CD4-positive, alpha-beta T cell treated with Interferon alpha-2 for 1 hour (primary cell): ENCODE results near the gene NCAPH2.

ENCODE experiments used
- DNase-seq, 2 donors: peaks; one replicate each; pipeline ENCODE4 v3.0.0-alpha.2; 2020 to 2022

NCAPH2 gene

DNA sequence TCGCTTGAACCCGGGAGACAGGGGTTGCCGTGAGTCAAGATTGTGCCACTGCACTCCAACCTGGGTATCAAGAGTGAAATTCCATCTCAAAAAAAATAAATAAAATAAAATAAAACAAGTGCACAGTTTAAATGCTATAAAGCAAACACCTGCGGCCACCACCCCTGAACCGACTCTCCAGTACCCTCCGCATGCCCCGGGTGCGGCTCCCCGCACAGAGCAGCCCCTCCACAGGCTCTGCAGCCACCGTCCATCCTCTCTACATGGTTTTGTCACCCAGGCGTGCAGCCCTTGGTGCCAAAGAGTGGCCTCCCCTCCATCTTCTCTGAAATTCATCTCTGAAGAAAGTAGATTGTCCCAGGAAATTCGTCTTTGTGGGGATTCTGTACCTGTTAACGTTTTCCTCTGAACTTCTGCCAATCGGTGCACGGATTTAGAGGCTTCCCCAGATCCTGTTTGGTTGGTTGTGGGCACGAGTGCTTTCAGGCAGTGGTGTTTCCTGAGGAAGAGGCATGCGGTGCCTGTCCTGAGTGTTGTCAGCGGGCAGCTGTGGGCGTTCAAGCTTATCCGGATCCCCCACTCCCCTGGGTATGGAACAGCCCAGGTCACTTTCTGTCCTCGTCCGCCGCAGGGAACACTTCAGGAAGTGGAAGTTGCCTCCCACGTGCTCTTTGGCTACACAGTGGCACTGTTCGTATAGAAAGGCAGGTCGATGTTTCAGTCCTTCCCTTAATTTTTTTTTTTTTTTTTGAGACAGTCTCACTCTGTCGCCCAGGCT is 17.3 kb upstream of the NCAPH2 start:
- DNase-seq, result no peak

GRCh38 chr22:50497093-50497492 is 10.9 kb upstream of the NCAPH2 start:
- DNase-seq, result no peak

GRCh38 chr22:50498322-50498890 is 9.6 kb upstream of the NCAPH2 start:
- DNase-seq, result peak; percentile 73 to 82

DNA sequence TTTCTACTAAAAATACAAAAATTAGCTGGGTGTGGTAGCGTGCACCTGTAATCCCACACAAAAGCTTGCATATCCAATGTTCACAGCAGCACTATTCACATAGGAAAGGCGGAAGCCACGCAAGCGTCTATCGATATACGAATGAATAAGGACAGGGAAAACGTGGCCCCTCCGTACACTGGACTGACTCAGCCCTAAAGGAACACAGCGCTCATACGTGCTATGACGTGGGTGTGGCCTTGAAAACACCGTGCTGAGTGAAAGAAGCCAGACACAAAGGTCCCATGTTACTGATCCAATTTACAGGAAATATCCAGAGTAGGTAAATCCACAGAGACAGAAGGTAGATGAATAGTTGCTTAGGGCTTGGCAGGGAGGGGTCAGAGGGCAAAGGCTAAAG is 7.6 kb upstream of the NCAPH2 start:
- no peak for DNase-seq

- DNase-seq, result no peak
These were observed 5.9 kb upstream of the NCAPH2 start for GRCh38 chr22:50502096-50502495.

DNA sequence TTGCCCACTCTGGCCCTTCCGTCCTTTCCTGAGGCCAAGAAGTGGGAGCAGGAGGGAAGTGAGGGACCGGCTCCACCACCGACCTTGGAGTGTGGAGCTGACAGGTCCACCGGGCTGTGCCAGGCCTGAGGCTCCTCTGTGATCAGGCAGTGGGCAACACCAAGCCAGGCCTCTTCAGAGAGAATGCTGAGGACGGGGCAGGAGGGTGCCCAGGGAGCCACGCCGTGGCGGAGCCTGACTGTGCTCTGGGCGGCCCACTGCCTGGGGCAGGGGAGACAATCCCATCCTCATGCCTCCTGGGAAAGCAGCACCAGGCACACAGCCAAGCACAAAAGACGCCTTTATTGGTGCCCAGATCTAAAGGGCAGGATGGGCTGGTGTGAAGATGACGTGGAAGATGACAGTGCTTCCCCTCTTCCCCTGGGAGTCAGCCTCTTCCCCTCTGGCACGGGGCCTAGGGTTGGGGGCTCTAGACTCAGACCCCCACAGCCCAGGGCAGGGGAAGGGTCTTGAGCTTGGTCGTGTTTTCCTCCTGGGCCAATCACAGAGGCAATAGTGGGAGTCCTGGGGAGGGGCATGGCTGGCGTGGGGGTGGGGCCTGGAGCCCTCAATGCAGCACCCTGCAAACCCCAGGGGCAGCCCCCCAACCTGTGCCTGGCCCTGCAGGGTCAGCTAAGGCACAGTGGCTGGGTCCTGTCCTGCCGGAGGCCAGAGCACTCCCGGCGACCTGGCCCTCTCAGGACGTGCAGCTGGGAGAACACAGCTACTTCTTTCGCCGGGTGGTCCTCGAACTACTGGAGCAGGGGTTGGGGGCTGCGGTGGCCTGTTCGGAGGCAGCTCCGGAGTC is 5.2 kb upstream of the NCAPH2 start:
- no peak for DNase-seq

- DNase-seq, result no peak
These were observed 4.4 kb upstream of the NCAPH2 start for GRCh38 chr22:50503475-50504145.

GRCh38 chr22:50504369-50505211 is 3.4 kb upstream of the NCAPH2 start:
- DNase-seq, result no peak

DNA sequence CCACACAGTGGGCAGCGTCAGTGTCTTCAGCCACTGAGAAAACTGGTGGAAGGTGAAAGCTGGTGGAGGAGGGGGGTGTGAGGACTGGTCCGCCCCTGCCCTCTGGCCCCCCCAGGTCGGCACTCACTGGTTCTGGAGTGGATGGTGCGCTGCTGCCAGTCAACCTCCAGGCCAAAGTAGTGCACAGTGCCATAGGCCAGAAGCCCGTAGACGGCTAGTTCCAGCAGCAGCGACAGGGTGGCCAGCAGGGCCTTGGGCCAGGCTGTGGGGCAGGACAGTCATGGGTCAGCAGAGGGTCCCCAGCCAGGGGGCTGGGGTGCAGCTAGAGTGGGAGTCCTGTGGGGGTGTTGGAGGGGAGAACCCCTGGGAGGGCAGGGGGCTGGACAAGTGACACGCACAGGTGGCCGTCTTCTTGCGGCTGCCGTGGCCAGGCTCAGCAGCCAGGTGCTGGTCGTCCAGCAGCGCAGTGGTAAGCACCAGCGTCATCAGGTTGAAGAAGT is 2.7 kb upstream of the NCAPH2 start:
- no peak for DNase-seq

GRCh38 chr22:50505776-50506610 is 2.0 kb upstream of the NCAPH2 start:
- DNase-seq, result no peak

DNA sequence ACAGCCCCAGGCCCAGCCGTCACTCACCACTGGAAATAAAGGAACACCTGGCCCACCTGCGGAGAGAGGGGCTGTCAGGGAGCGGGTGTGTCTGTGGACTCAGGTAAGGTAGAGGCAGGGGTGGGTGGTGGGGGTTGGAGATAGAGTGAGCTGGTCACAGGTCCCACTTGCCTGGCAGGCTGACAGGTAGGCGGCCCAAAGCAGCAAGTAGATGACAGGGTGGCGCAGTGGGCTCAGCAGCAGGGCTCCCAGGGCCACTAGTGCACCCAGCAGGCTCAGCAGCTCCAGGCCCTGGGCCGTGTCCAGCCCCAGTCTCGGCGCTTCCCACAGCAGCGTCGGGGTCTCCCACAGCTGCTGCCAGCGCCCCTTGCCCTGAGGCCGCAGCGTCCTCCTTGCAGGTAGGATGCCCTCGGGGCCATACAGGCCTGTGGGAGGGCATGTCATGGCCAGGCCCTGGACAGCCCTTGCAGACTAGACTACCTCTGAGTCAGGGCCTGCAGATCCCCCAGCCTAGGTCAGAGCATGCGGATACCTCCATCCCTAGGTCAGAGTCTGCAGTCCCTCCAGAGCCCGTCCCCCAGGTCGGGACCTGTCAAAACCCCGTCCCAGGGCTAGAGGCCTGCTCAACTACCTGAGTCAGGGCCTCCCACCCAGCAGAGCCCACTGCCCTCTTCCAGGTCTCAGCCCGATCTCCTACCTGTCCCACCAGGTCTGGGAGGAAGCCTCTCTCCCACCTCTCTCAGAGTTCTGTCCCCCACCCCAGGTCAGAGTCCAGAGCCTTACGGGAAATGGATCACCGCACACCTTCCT is 1.2 kb upstream of the NCAPH2 start:
- no peak for DNase-seq

DNA sequence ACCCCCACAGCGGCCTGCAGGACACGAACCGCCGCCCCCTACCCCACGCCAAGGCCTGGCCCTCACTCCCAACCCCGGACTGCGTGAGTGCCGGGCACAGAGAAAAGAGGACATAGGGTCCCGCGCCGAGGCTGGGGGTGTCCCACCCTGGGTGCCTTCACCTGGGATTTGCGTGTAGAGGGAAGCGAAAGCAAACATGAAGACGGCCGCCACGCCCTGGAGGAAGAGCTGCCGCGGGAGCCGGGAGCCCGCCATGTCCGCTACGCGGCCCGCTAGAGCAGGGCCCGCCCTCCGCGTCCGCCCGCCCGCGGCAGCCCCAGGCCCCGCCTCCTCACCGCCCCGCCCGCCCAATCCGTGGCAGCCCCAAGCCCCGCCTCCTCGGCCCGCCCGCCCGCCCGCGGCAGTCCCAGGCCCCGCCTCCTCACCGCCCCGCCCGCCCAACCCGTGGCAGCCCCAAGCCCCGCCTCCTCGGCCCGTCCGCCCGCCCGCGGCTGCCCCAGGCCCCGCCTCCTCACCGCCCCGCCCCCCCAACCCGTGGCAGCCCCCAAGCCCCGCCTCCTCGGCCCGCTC is 518 bp upstream of the NCAPH2 start, which contains the start of gene LMF2:
TSS of gene LMF2 (minus strand) at position 282 of the 570 bp plus-strand sequence. CDS start at position 255, 27 bp downstream.
- peak; percentile 92 to 94 for DNase-seq

- no peak for DNase-seq
These were observed 873 bp downstream of the NCAPH2 start for GRCh38 chr22:50508897-50509296.

GRCh38 chr22:50513175-50513574 is 5.2 kb downstream of the NCAPH2 start:
- DNase-seq, result no peak

DNA sequence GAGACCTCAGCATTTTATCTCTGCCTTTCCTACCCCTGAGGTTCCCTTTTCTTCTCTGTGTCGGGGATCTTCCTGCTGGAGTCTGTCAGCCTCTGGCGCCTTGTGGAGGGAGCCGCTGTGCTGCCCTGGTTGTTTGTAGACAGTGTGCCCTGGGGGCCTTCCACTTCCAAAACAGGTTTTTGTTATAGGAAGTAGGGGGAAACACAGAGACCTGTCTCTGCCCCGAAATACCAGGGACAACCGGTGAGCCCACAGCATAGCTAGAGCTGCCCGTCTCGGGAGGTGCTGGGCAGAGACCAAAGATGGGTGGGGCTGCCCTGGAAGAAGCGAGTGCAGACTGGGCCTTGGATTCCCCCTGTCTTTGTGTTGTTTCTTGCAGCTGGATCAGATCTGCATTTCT is 8.0 kb downstream of the NCAPH2 start:
- no peak for DNase-seq

DNA sequence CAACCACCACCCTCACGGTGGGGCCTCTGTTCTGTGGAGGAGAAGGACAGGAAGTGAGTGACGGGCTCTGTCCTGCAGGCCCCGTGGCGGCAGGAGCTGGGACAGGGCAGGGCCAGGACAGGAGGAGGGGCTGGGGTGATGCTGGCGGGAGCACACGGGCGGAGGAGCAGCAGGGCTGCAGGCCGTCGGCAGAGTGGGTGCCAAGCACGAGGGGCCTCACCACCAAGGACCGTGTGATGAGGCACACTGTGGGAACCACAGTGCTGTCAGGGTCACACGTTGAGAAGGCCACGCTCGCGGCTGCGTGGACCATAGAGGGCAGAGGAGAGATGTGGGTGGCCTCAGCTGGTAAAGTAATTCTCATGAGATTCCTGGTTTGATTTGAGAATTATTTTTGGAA is 8.9 kb downstream of the NCAPH2 start:
- no peak for DNase-seq

- DNase-seq, result no peak
These were observed 9.7 kb downstream of the NCAPH2 start for GRCh38 chr22:50517495-50518260.

GRCh38 chr22:50518606-50519005 is 10.6 kb downstream of the NCAPH2 start:
- DNase-seq, result no peak

GRCh38 chr22:50519151-50519550 is 11.1 kb downstream of the NCAPH2 start:
- DNase-seq, result no peak
